Adrenal gland (tissue), 12 donors: Measurements from ENCODE around the gene PRSS3. TPM values are rescaled to one million over a fixed set of nuclear protein-coding genes. Genes with fewer than 3 reads are reported as not detected.
A peak's percentile ranks its signal among the peaks of the same experiment; 100 is the strongest.
"Not testable (repeated sequence)": the region's sequence is repeated elsewhere in the genome, so short reads cannot be mapped to it uniquely, and the experiment has no call there.

ENCODE experiments used
- DNase-seq, 7 donors: peaks; one replicate each; pipeline ENCODE4 v3.0.0-alpha.2; 2019 to 2020
- H3K27ac ChIP-seq, 5 donors: fragments of 200-600 bp; sonication (generic) in 4 of 5; 1 replicate in 3 of 5; 2 replicates in 2 of 5; pipeline versions ENCODE4 v1.5.1 to v1.8.0; 2016 to 2020; ENCODE audit warnings: mild to moderate bottlenecking in 1 of 5
- H3K27me3 ChIP-seq: fragments of 200-600 bp; 2 replicates; pipeline ENCODE4 v1.8.0; 2021
- H3K36me3 ChIP-seq, 2 donors: fragments of 200-600 bp; replicated peaks in 1 of 2; 1 replicate in 1 of 2; 2 replicates in 1 of 2; pipeline versions ENCODE4 v1.5.1 to v1.8.0; 2018 to 2022
- H3K4me1 ChIP-seq, 2 donors: fragments of 200-600 bp; replicated peaks in 1 of 2; 1 replicate in 1 of 2; 2 replicates in 1 of 2; pipeline versions ENCODE4 v1.5.1 to v1.8.0; 2018 to 2021
- H3K4me3 ChIP-seq, 4 donors: fragments of 200-600 bp; sonication (generic) in 3 of 4; one replicate each; pipeline ENCODE4 v1.5.1; 2016 to 2018
- H3K9me3 ChIP-seq, 3 donors: fragments of 200-600 bp; sonication (generic) in 1 of 3; replicated peaks in 1 of 3; 1 replicate in 2 of 3; 2 replicates in 1 of 3; pipeline versions ENCODE4 v1.5.1 to v1.8.0; 2016 to 2021
- CTCF ChIP-seq, 6 experiments: fragments of 450-650 bp in 4 of 6; fragments of 200-600 bp in 2 of 6; sonication (generic) in 1 of 6; IDR thresholded peaks; 1 replicate in 5 of 6; 2 replicates in 1 of 6; pipeline versions ENCODE4 v1.5.1 to v1.8.0; 2016 to 2021; ENCODE audit warnings: antibody characterized with exemption in 6 of 6, mild to moderate bottlenecking in 2 of 6, moderate library complexity in 1 of 6
- POLR2A ChIP-seq, 2 donors: fragments of 450-650 bp; IDR thresholded peaks; one replicate each; pipeline ENCODE4 v1.6.1; 2017; ENCODE audit warnings: antibody characterized with exemption in 2 of 2, mild to moderate bottlenecking in 2 of 2, moderate library complexity in 1 of 2
- WGBS, 4 donors: extraction: QIAGEN DNeasy Blood & Tissue Kit in 2 of 4; methylation state at CpG; one replicate each; pipeline versions ENCODE4 v1.1.5 to v1.1.7; 2013 to 2017; 5-methylcytosine and 5-hydroxymethylcytosine counted together
- intact Hi-C, 2 donors: fragments of 100-400 bp; cut with DNase I; formaldehyde crosslinking; loops; one replicate each; pipeline versions ENCODE4 v1.14.1 to v1.15.0; 2022 to 2023
- polyA plus RNA-seq, 3 donors: library from polyadenylated mRNA; stranded (reverse); fragments of 200-250 nt in 2 of 3; fragments of 350-450 nt in 1 of 3; fragmentation: Illumina TruSeq in 1 of 3; extraction: RNeasy Lipid Tissue Mini Kit (QIAGEN cat#74804) in 1 of 3; gene quantifications; one replicate each; pipeline ENCODE4 v1.2.3, GENCODE V29; 2013 to 2014
- total RNA-seq, 9 donors: library from RNA; depleted of rRNA in 4 of 9; stranded (reverse); fragments of >200 nt in 4 of 9; fragments of 120-200 nt in 1 of 9; fragmentation: NEBNext Ultra II Directional in 1 of 9; extraction: Animal tissue kit (Norgen Biotek cat#: 25700) in 1 of 9; gene quantifications; one replicate each; pipeline versions ENCODE4 v1.1.0 to v1.2.4, GENCODE V29; 2013 to 2023
- donor health status: healthy with polysubstance abuse.
- donor health status: Bipolar disorder and iron deficiency.
- donor health status: DM: yes; HTN: yes; CAD: no.
- donor health status: DM: no; HTN: no; CAD: no.
- donor health status: DM: no; HTN: no; CAD: no.
- donor health status: DM: yes; HTN: yes; CAD: no.

The PRSS3 gene
- total and polyA plus RNA-seq, 12 donors = 1.1 to 5.8 (median 3.4) TPM; not detected in 3

- Histone ChIP-seq H3K9me3 (no peaks in the 10 kb centered on the region), H3K36me3 (no peaks in the 10 kb centered on the region), H3K27me3 (peaks cover 24% of the 10 kb centered on the region), H3K4me1 (no peaks in the 10 kb centered on the region), H3K27ac (peak overlapping the region in 1 of 5 donors; percentile 41), H3K4me3 (no peak overlapping the region)
- DNase-seq = no peak
- intact Hi-C loops = no loop called here
- no peak for TF ChIP-seq CTCF (IDR thresholded peaks at IDR 0.05)
- no peak for TF ChIP-seq POLR2A (IDR thresholded peaks at IDR 0.05)
- 4 to 15% (median 6%) methylated on average over 12 to 31 of the region's 31 CpGs for WGBS, 4 donors
These were observed 44.5 kb upstream of the PRSS3 start for GRCh38 chr9:33750839-33751339.

- DNase-seq = no peak
- H3K4me3 ChIP-seq = no peak overlapping the region
- no peaks in the 10 kb centered on the region for H3K4me1 ChIP-seq
- H3K9me3 ChIP-seq = no peaks in the 10 kb centered on the region
- peak overlapping the region in 1 of 5 donors; percentile 41 for H3K27ac ChIP-seq
- intact Hi-C loops = no loop called here
- TF ChIP-seq CTCF (IDR thresholded peaks at IDR 0.05) (no peak), POLR2A (IDR thresholded peaks at IDR 0.05) (no peak)
- 58 to 65% (median 60%) methylated on average over 12 of the region's 12 CpGs for WGBS, 4 donors
- H3K27me3 ChIP-seq = peaks cover 24% of the 10 kb centered on the region
- H3K36me3 ChIP-seq = no peaks in the 10 kb centered on the region
These were observed 43.7 kb upstream of the PRSS3 start for GRCh38 chr9:33751536-33752129.

GRCh38 chr9:33752130-33752637 lies 43.2 kb upstream of the PRSS3 start:
- Histone ChIP-seq H3K36me3 (no peaks in the 10 kb centered on the region), H3K27ac (no peak overlapping the region), H3K4me3 (no peak overlapping the region), H3K4me1 (no peaks in the 10 kb centered on the region), H3K9me3 (no peaks in the 10 kb centered on the region), H3K27me3 (peaks cover 24% of the 10 kb centered on the region)
- WGBS, 4 donors = 69 to 75% (median 70%) methylated on average over 4 of the region's 4 CpGs
- intact Hi-C loops = no loop called here
- DNase-seq = no peak
- TF ChIP-seq CTCF (IDR thresholded peaks at IDR 0.05) (no peak), POLR2A (IDR thresholded peaks at IDR 0.05) (no peak)

GRCh38 chr9:33752789-33753188 lies 42.6 kb upstream of the PRSS3 start:
- DNase-seq = not testable (repeated sequence)

GRCh38 chr9:33759648-33760047 lies 35.7 kb upstream of the PRSS3 start:
- H3K27ac ChIP-seq, H3K27me3 ChIP-seq, H3K36me3 ChIP-seq, H3K4me3 ChIP-seq, intact Hi-C loops, H3K9me3 ChIP-seq, H3K4me1 ChIP-seq: not testable (repeated sequence)
- WGBS, 4 donors = 58 to 73% (median 62%) methylated on average over 2 of the region's 2 CpGs
- peak in 2 of 7 donors; percentile 13 to 38 for DNase-seq

More at GRCh38 chr9:33752789-33753188, 42.6 kb upstream of the PRSS3 start:
- intact Hi-C loops, H3K36me3 ChIP-seq, H3K4me1 ChIP-seq, H3K4me3 ChIP-seq, H3K27ac ChIP-seq, H3K9me3 ChIP-seq: not testable (repeated sequence)
- WGBS, 4 donors = 71 to 81% (median 75%) methylated on average over 5 of the region's 5 CpGs
- peaks cover 24% of the 10 kb centered on the region for H3K27me3 ChIP-seq
